HepG2 (cell line): Measurements from ENCODE around the gene ARL10. TPM values are rescaled to one million over a fixed set of nuclear protein-coding genes. Genes with fewer than 3 reads are reported as not detected.

Source experiments
- ATRX ChIP-seq: sonication (generic); formaldehyde crosslinking; IDR thresholded peaks from 2 replicates; pipeline ENCODE4 v1.4.0; 2020; ENCODE audit warnings: missing genetic modification reagents, borderline replicate concordance
- CC2D1A ChIP-seq: sonication (generic); formaldehyde crosslinking; IDR thresholded peaks from 2 replicates; pipeline ENCODE4 v1.8.1; 2023; ENCODE audit warnings: mild to moderate bottlenecking, missing genetic modification reagents
- EP300 ChIP-seq, 3 experiments: sonication (generic) in 1 of 3; formaldehyde crosslinking in 1 of 3; IDR thresholded peaks; 2 replicates each; pipeline versions ENCODE4 v1.5.1 to v1.6.1; 2011 to 2020; ENCODE audit warnings: low read depth in 2 of 3, low read length in 2 of 3, borderline replicate concordance in 1 of 3, improper control_type of control experiment in 1 of 3, mild to moderate bottlenecking in 1 of 3, missing genetic modification reagents in 1 of 3, moderate library complexity in 1 of 3
- GATAD1 ChIP-seq: IDR thresholded peaks from 2 replicates; pipeline ENCODE4 v1.6.1; 2016; ENCODE audit warnings: missing genetic modification reagents, missing compliant biosample characterization
- GTF2F1 ChIP-seq: fragments of 150-350 bp; IDR thresholded peaks from 2 replicates; pipeline ENCODE4 v1.6.1; 2014; ENCODE audit warnings: low read length
- HOXA9 ChIP-seq: sonication (generic); formaldehyde crosslinking; IDR thresholded peaks from 2 replicates; pipeline ENCODE4 v1.8.1; 2022; ENCODE audit warnings: missing genetic modification reagents, mild to moderate bottlenecking, moderate library complexity, borderline replicate concordance
- KLF16 ChIP-seq, 2 experiments: sonication (generic) in 1 of 2; formaldehyde crosslinking in 1 of 2; IDR thresholded peaks; 2 replicates each; pipeline versions ENCODE4 v1.6.1 to v1.8.0; 2016 to 2023; ENCODE audit warnings: missing genetic modification reagents in 2 of 2, missing compliant biosample characterization in 1 of 2
- POLR2G ChIP-seq: fragments of 200-400 bp; formaldehyde crosslinking; IDR thresholded peaks from 2 replicates; pipeline ENCODE4 v1.6.1; 2018; ENCODE audit warnings: mild to moderate bottlenecking, low read depth, low read length, moderate library complexity
- REST ChIP-seq, 2 experiments: IDR thresholded peaks; 2 replicates each; pipeline ENCODE4 v1.6.1; 2011 to 2012; ENCODE audit warnings: low read length in 2 of 2, borderline replicate concordance in 1 of 2, low read depth in 1 of 2, mild to moderate bottlenecking in 1 of 2, moderate library complexity in 1 of 2
- TBL1XR1 ChIP-seq: fragments of 150-350 bp; IDR thresholded peaks from 2 replicates; pipeline ENCODE4 v1.6.1; 2014; ENCODE audit warnings: borderline replicate concordance, low read length; ENCODE audit not compliant: partially characterized antibody
- TEAD3 ChIP-seq: optimal IDR thresholded peaks from 2 replicates; pipeline ENCODE3; 2016; ENCODE audit warnings: borderline replicate concordance
- THYN1 ChIP-seq: sonication (generic); formaldehyde crosslinking; IDR thresholded peaks from 2 replicates; pipeline ENCODE4 v1.8.1; 2023; ENCODE audit warnings: low read depth, mild to moderate bottlenecking, moderate library complexity, missing genetic modification reagents, borderline replicate concordance
- TSC22D2 ChIP-seq: sonication (generic); formaldehyde crosslinking; IDR thresholded peaks from 2 replicates; pipeline ENCODE4 v1.5.1; 2020; ENCODE audit warnings: missing genetic modification reagents, mild to moderate bottlenecking, borderline replicate concordance
- U2AF2 ChIP-seq: fragments of 200-400 bp; formaldehyde crosslinking; IDR thresholded peaks from 2 replicates; pipeline ENCODE4 v1.6.1; 2017; ENCODE audit warnings: low read depth, mild to moderate bottlenecking, low read length
- ZNF24 ChIP-seq: fragments of 450-650 bp; IDR thresholded peaks from 2 replicates; pipeline ENCODE4 v1.6.1; 2017; ENCODE audit warnings: antibody characterized with exemption, mild to moderate bottlenecking
- ZNF264 ChIP-seq: sonication (generic); formaldehyde crosslinking; IDR thresholded peaks from 2 replicates; pipeline ENCODE4 v1.4.0; 2020; ENCODE audit warnings: missing genetic modification reagents
- ZNF275 ChIP-seq: sonication (generic); formaldehyde crosslinking; IDR thresholded peaks from 2 replicates; pipeline ENCODE4 v1.8.0; 2022; ENCODE audit warnings: missing genetic modification reagents, mild to moderate bottlenecking, inconsistent platforms, borderline replicate concordance
- ZNF343 ChIP-seq: sonication (generic); formaldehyde crosslinking; IDR thresholded peaks from 2 replicates; pipeline ENCODE4 v1.4.0; 2020; ENCODE audit warnings: mild to moderate bottlenecking, missing genetic modification reagents
- ZNF562 ChIP-seq: sonication (generic); formaldehyde crosslinking; IDR thresholded peaks from 2 replicates; pipeline ENCODE4 v1.8.0; 2022; ENCODE audit warnings: missing genetic modification reagents, borderline replicate concordance
- ZNF746 ChIP-seq: sonication (generic); formaldehyde crosslinking; IDR thresholded peaks from 2 replicates; pipeline ENCODE4 v1.8.0; 2022; ENCODE audit warnings: mild to moderate bottlenecking, missing genetic modification reagents
- ZNF747 ChIP-seq: sonication (generic); formaldehyde crosslinking; IDR thresholded peaks from 2 replicates; pipeline ENCODE4 v1.8.1; 2023; ENCODE audit warnings: missing genetic modification reagents, mild to moderate bottlenecking, borderline replicate concordance
- ZNF800 ChIP-seq: sonication (generic); formaldehyde crosslinking; IDR thresholded peaks from 2 replicates; pipeline ENCODE4 v1.4.0; 2020; ENCODE audit warnings: missing genetic modification reagents
- polyA plus RNA-seq, 8 experiments: library from polyadenylated mRNA; depleted of rRNA in 3 of 8; stranded (reverse) in 7 of 8; unstranded in 1 of 8; fragments of >200 nt; fragmentation: Illumina TruSeq in 4 of 8; extraction: Trizol in 4 of 8; gene quantifications; 2 replicates each; pipeline versions ENCODE4 v1.2.1 to v1.2.3, GENCODE V29; 2011 to 2016; ENCODE audit warnings: low read depth in 4 of 8, missing spikeins in 1 of 8, mixed read lengths in 1 of 8; ENCODE audit not compliant: insufficient read depth in 1 of 8
- total RNA-seq, 5 experiments: library from RNA; depleted of rRNA; stranded (reverse); fragments of >200 nt; fragmentation: Illumina TruSeq; extraction: Trizol; gene quantifications; 2 replicates each; pipeline ENCODE4 v1.2.3, GENCODE V29; 2016; ENCODE audit warnings: low read depth in 1 of 5

The ARL10 gene
- total and polyA plus RNA-seq, 2 of the 13 experiments (the other 11 are each of a cell fraction or from before 2014, with no cell fraction given): 0.18 to 0.50 TPM

GRCh38 chr5:176388444-176389134 is 23.3 kb downstream of the ARL10 start, which contains the start of the genes HIGD2A and NOP16 (continued):
- TF ChIP-seq REST (IDR thresholded peaks at IDR 0.05; ENCODE audit: borderline replicate concordance in 1 of 2, low read depth in 1 of 2, low read length in 2 of 2): peak in 1 of 2 experiments; percentile 50; a peak in 1 of 4 replicates
- peak; percentile 45 for TF ChIP-seq TEAD3 (CRISPR knock-in tag)
- peak; percentile 91; the same call in 1 of the 2 replicates for TF ChIP-seq ZNF343
- 0 out of 2 replicates have a peak, but pooled peaks have one; percentile 49 for TF ChIP-seq THYN1 (CRISPR knock-in tag)
- no peak for TF ChIP-seq ZNF264 (CRISPR knock-in tag)
- TF ChIP-seq U2AF2: 0 out of 2 replicates have a peak, but pooled peaks have one; percentile 3
- TF ChIP-seq ZNF800 (CRISPR knock-in tag): no peak
- TF ChIP-seq HOXA9: peak; percentile 90; the same call in 1 of the 2 replicates
- TF ChIP-seq EP300 (IDR thresholded peaks at IDR 0.05; ENCODE audit: low read depth in 2 of 2, low read length in 2 of 2): no peak
- TF ChIP-seq EP300 (CRISPR knock-in tag; IDR thresholded peaks at IDR 0.05; ENCODE audit: borderline replicate concordance): peak; percentile 71; the same call in 1 of the 2 replicates
- TF ChIP-seq GATAD1: peak; percentile 96
- TF ChIP-seq ZNF747 (CRISPR knock-in tag): peak; percentile 32; the same call in 1 of the 2 replicates
- TF ChIP-seq TSC22D2 (CRISPR knock-in tag): peak; percentile 67; the same call in 1 of the 2 replicates
- TF ChIP-seq ZNF746: peak; percentile 51
- no peak for TF ChIP-seq ATRX (CRISPR knock-in tag)
- no peak for TF ChIP-seq ZNF562
- TF ChIP-seq ZNF275 (CRISPR knock-in tag): no peak
- peak; percentile 70; the same call in 1 of the 2 replicates for TF ChIP-seq GTF2F1
- 0 out of 2 replicates have a peak, but pooled peaks have one; percentile 39 for TF ChIP-seq ZNF24
- peak; percentile 52 to 74; a peak in 3 of 4 replicates for TF ChIP-seq KLF16 (CRISPR knock-in tag; IDR thresholded peaks at IDR 0.05)
- peak; percentile 90 for TF ChIP-seq POLR2G
- TF ChIP-seq CC2D1A (CRISPR knock-in tag): no peak
- TF ChIP-seq TBL1XR1: peak; percentile 32
